ENCODE measurements around the gene DENND5B. TPM values are rescaled to one million over a fixed set of nuclear protein-coding genes. Genes with fewer than 3 reads are reported as not detected.

DENND5B gene
- total RNA-seq, 2 donors from 2014 or later: 31.2 to 37.3 TPM

- Histone ChIP-seq H3K27ac (no peak overlapping the region), H3K4me3 (no peak overlapping the region)
- TF ChIP-seq, protein P1, sequence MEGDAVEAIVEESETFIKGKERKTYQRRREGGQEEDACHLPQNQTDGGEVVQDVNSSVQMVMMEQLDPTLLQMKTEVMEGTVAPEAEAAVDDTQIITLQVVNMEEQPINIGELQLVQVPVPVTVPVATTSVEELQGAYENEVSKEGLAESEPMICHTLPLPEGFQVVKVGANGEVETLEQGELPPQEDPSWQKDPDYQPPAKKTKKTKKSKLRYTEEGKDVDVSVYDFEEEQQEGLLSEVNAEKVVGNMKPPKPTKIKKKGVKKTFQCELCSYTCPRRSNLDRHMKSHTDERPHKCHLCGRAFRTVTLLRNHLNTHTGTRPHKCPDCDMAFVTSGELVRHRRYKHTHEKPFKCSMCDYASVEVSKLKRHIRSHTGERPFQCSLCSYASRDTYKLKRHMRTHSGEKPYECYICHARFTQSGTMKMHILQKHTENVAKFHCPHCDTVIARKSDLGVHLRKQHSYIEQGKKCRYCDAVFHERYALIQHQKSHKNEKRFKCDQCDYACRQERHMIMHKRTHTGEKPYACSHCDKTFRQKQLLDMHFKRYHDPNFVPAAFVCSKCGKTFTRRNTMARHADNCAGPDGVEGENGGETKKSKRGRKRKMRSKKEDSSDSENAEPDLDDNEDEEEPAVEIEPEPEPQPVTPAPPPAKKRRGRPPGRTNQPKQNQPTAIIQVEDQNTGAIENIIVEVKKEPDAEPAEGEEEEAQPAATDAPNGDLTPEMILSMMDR (IDR thresholded peaks at IDR 0.05): no peak
These were observed 66.0 kb downstream of the DENND5B start for GRCh38 chr12:31524791-31525495.

DNA sequence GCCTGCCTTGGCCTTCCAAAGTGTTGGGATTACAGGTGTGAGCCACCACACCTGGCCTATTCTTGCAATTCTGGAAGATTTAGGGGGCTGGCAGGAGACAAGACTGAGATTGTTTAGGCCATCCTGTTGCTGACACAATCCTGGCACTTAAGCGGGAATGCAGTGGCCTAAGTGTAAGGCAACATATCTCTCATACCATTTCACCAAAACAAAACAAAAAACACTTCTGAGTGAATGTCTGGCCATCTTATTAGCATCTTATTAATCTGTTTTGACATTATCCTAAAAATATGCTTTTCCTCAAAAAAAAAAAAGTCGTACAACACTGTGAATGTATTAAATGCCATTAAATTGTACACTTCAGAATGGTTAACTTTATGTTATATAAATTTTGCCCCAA is 67.6 kb downstream of the DENND5B start:
- DNase-seq (ENCODE audit: low spot score): no peak
- Histone ChIP-seq H3K9me3 (no peaks in the 10 kb centered on the region), H3K27ac (no peak overlapping the region), H3K36me3 (no peaks in the 10 kb centered on the region), H3K4me3 (no peak overlapping the region), H3K4me1 (peaks cover 0 to 19% of the 10 kb centered on the region in 2 donors), H3K27me3 (no peaks in the 10 kb centered on the region)
- TF ChIP-seq, protein P1 (IDR thresholded peaks at IDR 0.05): no peak

More at GRCh38 chr12:31524791-31525495, 66.0 kb downstream of the DENND5B start:
- Histone ChIP-seq H3K27me3 (no peaks in the 10 kb centered on the region), H3K9me3 (no peaks in the 10 kb centered on the region), H3K4me1 (peaks cover 0 to 3% of the 10 kb centered on the region in 2 donors), H3K36me3 (no peaks in the 10 kb centered on the region)
- no peak for DNase-seq (ENCODE audit: low spot score)

DNA sequence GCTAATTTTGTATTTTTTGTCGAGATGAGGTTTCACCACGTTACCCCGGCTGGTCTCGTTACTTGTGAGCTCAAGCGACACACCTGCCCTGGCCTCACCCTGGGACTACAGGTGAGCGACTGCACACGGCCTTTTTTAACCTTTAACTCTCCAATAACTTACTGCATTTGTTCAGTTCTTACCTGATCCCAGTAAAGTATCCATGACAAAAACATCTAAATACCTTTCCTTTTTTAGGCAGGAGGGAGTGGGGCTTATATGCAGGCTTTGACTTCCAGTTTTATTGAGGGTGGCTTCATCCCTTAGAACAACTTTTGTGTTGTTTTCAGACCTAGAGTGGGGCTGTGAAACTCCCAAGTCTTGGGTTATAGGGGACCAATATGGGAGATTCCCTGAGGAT is 68.3 kb downstream of the DENND5B start:
- Histone ChIP-seq H3K9me3 (no peaks in the 10 kb centered on the region), H3K4me3 (no peak overlapping the region), H3K27ac (no peak overlapping the region), H3K4me1 (peaks cover 0 to 25% of the 10 kb centered on the region in 2 donors), H3K36me3 (no peaks in the 10 kb centered on the region), H3K27me3 (no peaks in the 10 kb centered on the region)
- DNase-seq (ENCODE audit: low spot score): no peak
- TF ChIP-seq, protein P1 (IDR thresholded peaks at IDR 0.05): no peak

GRCh38 chr12:31521964-31522363 is 69.0 kb downstream of the DENND5B start:
- TF ChIP-seq, protein P1 (IDR thresholded peaks at IDR 0.05): no peak
- no peak for DNase-seq (ENCODE audit: low spot score)
- Histone ChIP-seq H3K4me1 (peaks cover 0 to 27% of the 10 kb centered on the region in 2 donors), H3K27me3 (no peaks in the 10 kb centered on the region), H3K4me3 (no peak overlapping the region), H3K36me3 (no peaks in the 10 kb centered on the region), H3K27ac (no peak overlapping the region), H3K9me3 (no peaks in the 10 kb centered on the region)

GRCh38 chr12:31519511-31519910 is 71.4 kb downstream of the DENND5B start:
- Histone ChIP-seq H3K9me3 (no peaks in the 10 kb centered on the region), H3K4me3 (no peak overlapping the region), H3K36me3 (no peaks in the 10 kb centered on the region), H3K27ac (no peak overlapping the region), H3K4me1 (peaks cover 0 to 24% of the 10 kb centered on the region in 2 donors), H3K27me3 (no peaks in the 10 kb centered on the region)
- no peak for DNase-seq (ENCODE audit: low spot score)
- TF ChIP-seq, protein P1 (IDR thresholded peaks at IDR 0.05): no peak
